Stimulated activated CD4-positive, alpha-beta T cell treated with anti-CD3 and anti-CD28 coated beads, TNF-alpha, amount 100 ng/mL, for 1 hour (primary cell): ENCODE data around the gene S100A7.

Source experiments
- DNase-seq, 3 donors: peaks; one replicate each; pipeline ENCODE4 v3.0.0-alpha.2; 2020; ENCODE audit warnings: low read depth in 3 of 3, low spot score in 1 of 3

S100A7 gene

DNA sequence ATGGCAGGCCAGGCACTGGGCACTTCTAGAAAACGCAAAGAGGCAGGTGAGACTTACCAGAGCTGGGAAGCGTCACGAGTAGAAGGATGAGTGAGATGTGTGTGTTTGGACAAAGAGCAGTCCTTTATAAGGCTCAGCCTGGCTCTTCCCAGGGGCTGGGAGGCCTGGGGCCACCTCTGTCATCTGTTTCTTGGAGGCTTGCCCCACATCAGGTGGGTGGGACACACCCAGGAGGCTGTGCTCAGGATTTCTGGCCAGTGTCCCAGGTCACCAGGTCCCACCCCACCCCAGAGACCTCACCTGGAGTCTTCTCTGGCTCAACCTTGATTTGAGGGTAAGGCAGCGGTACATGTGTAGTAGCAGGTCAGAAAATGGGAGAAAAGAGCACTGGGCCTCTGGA lies at the start of gene S100A7:
TSS of gene S100A7 (minus strand) at position 101 of the 400 bp plus-strand sequence. CDS start 1,638 bp downstream, outside the sequence.
- DNase-seq = no peak

DNA sequence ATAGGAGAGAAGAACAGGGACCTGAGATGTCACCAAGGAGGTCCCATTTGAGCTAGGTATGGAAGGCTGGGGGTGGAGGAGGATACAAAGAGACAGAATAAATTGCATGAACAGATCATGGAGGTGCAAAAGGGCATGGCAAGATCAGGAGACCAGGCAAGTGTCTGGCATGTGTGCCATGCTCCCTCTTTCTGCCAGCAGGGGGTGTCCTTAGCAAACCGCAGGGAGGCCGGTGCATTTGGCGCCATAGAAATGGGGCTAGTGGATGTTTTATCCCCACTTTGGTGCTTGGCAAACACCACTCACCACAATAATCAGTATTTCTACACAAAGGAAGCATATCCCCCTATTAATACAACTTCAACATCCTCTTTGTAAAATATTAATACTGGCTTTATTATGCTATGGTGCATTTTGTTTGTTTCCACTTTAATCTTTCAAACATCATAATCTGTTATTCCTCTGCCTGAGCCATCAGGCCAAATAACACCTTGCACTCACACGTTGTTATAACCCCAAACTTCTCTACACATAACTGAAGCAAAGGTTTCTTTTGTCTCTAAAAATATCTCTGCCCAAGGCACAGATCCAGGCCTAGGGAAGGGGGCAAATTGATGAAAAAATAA lies 49.4 kb upstream of the S100A7 start:
- DNase-seq = peak; percentile 18 to 44 (median 35)

DNA sequence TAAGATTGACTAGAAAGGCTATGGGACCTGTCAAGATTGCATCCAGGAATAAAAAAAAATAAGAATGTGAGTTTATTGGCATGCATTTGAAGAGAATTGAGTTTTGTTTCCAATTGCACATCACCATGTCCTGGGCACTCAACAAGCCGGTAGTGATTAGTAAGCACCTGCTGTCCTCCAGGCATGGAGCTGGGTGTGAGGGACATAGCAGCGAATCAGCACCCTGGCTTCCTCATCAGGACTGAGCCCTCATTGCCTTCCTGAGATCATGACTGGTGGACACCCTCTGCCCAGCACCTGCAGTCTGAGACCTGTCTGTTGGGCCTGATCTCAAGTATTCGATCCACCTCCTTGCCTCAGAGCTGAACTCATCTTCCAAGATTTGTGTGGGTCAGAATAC lies 48.6 kb upstream of the S100A7 start:
- DNase-seq = no peak

DNA sequence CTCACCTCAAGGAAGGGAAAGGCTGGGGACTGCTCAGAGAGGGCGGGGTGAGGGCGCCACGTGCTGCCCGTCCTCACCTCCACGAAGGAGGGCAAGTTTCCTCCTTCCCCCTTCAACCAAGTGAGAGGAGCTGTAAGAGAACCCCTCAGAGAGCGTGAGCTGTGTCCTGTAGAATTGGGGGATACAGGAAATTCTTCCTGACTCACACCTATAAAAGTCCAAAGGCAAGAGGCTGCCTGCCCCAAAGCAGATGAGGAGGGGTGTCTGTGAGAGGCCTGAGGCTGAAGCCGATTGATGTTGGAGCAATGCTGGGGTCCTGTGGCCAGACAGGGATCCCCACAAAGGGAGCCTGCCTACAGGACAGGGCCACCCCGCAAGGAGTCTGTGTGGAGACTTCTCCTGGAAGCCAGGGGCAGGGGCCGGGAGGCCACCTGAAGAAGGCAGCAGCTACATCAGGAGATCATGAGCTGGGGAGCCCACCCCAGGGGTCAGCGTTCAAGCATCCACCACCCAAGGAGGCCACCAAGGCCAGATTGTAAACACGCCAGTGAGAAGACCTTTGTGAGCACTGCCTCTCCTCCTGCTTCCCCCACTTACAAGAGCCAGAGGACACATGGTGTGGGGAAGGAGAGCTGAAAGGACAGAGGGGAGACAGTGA lies 47.6 kb upstream of the S100A7 start:
- no peak for DNase-seq

DNA sequence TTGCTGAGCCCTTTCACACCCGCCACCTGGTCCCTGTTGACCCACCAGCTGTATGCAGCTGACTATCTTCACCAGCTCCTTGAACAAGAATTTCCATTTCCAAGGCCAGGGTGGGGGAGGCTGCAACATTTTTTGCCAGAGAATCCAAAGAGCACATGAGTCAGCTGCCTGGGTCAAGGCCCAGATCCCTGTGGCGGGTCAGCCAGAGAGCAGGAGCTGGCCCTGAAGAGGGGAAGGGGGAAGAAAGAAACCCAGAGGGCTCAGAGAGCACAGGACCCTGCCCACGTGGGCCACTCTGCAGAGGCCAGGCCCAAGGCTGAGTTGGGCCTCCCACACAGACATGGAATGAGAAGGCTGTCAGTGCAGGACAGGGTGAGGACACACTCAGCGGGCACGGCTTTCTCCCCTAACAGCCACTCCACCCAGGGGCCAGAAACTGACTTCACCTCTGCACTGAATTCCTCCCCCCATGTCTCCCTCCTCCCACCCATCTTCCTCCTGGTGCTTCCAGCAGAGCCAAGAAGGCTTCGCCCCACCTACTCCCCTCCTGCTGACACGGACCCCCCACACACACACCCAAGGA lies 46.5 kb upstream of the S100A7 start:
- DNase-seq = no peak

DNA sequence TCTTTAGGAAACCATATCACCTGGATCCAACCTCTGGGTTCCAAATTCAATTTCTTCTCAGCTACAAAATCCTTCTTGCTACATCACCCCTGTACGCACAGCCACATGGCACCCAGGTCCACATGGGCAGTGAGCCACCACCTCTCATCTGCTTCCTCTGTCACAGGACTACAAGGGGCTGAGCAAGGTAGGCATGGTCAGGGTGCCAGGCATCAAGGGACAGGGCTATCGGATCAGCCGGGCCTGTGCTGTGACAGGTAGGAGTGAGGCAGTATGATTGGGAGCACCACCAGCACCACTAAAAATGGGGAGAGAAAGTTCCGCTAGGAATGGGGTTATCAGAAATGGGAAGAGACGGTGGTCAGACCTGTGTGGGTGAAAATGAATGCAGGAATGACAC lies 45.9 kb upstream of the S100A7 start:
- DNase-seq = no peak

DNA sequence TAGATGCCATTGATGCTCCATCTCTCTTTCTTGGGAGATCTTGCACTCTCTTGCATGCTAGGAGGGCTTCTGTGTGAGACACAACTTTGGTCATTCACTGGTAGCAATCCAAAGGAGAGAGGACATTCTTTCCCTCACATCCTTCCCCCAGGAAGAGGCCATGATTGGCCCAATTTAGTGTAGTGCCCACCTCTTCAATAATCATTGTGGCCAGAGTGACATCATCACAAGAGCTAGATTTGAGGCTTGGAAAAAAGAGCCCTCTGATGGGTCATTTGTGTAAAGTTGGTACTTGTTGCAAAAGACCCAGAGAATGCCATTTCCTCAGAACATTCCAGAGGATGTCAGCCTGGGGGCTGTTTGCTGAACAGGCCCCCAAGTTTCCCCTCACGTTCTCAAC lies 45.1 kb upstream of the S100A7 start:
- no peak for DNase-seq

DNA sequence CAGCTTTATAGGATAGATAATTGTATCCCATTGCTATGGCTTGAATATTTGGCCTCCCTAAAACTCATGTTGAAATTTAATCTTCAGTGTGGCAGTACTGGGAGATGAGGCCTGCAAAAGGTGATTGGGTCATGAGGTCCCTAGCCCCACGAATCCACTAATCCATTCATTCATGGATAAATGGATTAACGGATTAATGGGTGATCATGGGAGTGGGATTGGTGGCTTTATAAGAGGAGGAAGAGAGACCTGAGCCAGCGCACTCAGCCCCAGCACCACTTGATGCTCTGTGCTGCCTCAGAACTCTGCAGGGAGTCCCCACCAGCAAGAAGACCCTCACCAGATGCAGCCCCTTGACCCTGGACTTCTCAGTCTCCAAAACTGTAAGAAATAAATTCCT lies 43.3 kb upstream of the S100A7 start:
- no peak for DNase-seq

DNA sequence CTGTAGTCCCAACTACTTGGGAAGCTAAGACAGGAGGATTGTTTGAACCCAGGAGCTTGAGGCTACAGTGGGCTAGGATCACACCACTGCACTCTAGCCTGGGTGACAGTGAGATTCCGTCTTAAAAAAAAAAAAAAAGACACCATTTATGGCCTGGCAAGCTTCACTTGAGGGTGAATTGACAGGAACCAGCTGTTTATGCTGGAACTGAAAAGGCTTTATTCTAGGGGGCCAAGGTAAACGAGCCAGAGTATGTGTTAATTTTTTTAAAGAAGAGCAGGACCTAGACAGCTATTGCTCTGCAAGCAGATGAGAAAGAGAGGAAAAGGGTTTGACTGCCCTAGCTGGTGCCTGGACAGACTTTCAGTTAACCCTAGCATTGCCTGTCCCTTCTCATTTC lies 38.3 kb upstream of the S100A7 start:
- DNase-seq = no peak

DNA sequence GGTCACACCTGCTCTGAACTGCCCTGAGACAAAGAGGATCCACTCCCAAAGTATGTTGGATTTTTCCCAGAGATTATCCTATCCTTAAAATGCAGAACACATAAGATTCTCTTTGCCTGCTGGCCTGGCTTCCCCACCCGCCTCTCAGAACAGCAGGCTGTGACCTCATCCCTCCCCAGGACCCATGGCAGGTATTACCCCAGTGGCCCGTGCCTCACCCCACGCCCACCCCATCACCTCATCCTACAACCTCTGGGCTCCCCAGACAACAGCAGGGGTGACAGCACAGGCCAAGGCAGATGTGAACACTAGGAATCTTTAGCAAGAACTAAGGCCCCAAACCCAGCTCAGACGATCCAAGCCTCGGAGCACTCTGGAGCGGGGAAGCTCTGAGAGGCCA lies 35.1 kb upstream of the S100A7 start:
- DNase-seq = no peak

DNA sequence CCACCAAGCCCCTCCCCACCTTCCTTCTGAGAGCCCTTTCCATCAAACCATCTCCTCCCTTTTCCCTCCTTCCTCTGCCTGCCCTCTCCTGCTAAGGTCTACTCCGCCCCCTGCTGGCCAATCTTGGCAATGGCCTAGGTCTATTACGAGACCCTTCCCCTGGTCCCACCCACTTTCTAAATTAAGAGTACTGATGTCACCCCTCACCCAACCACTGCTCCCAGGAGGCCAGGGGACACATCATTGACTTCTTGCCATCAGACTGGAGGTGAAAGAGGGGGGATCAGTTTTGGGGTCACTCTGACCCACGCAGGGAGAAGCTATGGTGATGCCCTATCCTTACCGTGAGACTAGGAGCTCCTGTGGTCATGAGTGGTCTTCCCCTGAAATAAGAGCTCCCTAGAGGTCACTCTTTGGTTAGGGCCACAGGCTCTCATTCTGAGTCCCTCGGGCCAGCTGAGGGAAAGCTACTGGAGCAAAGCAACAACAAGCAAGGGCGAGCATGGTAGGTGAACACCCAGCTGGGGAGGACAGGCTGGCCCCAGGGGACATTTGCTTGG lies 34.6 kb upstream of the S100A7 start:
- peak; percentile 20 to 73 (median 26) for DNase-seq

DNA sequence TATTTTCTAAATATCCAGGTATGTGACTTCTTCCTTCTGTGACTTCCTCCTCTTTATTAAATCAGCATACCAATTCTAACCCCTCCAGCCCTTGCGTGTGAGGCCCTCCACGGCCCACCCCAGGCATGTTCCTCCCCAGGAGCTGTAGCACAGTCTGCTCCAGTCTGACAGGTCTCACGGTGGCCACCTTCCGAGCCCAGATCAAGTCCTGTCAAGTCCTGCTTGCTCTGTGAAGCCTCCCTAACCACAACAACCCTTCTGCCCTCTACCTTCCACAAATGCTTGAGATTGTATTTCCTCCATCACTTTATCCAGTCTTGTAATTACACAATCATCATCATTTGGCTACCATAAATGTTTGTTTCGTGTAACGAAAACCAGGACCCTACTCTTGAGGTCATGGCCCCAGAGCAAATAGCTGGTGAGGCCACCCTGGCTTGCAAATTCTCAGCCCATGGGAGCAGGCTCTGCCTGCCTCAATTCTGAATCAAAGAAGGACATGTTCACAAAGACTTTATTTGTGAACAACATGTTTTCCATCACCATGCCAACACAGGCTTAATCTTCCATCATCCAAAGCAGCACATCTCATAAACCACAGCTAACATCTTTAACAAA lies 33.0 kb upstream of the S100A7 start:
- no peak for DNase-seq

DNA sequence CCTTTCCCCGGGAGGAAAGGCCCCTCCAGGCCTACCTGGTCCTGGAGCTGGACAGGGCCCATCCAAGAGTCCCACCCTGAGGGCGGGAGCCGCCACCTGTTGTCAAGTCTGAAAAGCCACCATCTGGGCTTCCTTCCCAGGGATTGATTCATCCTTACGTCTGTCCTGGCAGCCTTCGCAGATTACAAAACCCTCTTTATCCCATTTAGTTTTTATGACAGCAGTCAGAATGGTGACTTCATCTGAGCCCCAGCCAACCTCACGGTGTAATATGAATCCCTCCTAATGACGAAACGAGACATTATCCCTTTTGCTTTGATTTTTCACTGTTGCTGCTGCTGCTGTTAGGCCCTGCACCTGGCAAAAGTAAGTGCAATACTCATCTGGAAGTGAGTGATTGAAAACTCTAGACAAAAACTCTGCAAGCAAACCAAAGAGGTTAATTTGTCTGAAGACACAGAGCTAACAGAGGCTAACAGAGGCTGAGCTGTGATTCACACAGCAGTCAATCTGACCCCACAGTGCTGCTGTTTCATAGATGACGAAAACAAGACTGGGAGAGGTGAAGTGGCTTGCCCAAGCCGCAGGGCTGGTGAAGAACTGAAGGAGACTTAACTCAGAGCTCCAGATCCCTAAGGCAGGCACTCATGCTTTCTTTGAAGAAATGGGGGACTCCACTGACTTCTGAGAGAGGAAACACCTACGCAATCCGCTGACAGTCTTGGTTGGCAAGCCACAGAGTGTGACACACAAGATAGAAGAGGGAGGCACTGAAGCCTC lies 30.0 kb upstream of the S100A7 start:
- DNase-seq = no peak

DNA sequence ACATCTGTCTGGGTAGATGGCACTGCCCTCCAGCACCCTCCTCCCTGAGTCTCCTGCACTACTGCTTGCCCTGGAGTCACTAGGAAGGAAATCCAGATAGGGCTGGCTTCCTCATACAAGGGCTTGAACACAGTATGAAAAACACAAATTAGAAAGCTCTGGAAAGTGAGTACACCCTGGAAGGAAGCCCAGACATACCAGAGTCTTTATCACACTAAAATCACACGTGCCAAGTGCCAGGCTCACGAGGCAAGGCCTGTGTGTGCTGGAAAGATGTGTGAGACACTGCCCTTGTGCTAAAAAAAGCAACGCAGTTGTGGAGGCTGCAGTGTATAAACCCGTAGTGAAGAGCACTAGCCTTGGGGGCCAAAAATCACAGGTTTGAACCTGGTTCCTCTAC lies 28.3 kb upstream of the S100A7 start:
- no peak for DNase-seq

DNA sequence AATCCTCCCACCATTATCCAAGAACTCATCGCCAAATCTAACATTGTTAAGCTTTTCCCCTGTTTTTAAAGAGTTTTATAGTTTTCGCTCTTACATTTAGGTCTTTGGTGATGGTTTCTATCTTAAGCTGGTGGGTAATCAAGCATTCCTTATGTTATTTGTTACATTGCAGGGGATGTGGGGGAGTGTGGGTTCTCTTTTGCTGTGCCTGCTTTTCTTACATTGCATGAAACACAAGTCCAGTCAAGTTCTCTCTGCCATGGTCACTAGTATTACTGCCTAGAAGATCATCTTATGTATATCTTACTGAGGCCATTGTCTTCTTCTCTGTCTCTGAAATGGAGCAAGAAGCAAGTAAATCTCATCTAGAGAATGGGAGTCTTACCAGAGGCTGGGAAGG lies 27.3 kb upstream of the S100A7 start:
- no peak for DNase-seq

DNA sequence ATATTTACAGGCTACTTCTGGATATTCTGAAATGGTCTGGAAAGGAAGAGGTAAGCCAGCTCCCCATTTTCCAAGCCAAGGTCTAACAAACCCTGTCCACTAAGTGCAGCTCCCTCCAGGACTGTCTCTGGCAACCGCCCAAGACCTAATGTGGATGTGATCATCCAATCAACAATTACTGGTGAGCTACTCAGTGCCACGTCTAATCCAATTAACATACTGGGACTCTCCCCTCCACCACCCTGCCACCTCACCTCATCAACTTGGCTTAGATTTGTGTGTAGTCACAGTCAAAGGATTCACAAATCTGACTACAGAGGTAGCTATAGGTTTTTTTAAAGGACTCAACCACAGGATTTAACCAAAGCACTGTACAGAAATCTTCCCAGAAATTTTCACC lies 25.4 kb upstream of the S100A7 start:
- DNase-seq = no peak

DNA sequence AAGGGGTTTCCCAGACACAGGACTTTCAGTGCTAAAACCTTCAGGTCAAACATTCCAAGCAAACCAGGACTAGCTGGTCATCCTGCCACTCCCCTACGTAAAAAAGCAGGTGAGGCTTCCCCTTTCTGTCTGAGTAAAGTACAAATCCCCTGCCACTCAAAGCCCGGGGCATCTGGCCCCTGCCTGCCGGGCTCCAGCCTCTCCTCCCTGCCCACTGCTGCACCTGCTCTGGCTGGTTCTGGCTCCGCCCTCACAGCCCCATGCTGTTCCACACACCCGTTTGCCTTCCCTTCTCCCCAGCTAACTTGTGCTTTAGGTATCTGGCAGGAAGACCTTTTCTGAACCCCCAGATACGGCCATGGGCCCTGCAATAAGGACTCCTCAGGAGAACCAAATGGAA lies 23.3 kb upstream of the S100A7 start:
- DNase-seq = no peak

DNA sequence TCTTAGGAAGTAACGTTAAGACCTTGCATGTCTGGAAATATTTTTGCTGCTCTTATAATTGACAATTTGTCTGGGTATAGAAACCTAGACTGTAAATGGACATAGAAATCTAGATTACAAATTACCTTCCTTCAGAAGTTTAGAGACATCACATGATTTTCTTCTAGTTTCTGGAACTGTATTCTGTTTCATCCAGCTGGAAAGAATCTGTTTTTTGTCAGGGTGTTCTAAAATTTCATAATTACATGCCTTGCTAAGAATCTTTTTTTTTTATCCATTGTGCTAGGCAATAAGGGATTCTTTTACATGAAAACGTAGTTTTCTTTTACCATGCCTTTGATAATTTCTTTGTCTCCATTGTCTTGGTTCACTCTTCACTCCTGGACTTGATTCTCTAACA lies 20.7 kb upstream of the S100A7 start:
- DNase-seq = no peak

DNA sequence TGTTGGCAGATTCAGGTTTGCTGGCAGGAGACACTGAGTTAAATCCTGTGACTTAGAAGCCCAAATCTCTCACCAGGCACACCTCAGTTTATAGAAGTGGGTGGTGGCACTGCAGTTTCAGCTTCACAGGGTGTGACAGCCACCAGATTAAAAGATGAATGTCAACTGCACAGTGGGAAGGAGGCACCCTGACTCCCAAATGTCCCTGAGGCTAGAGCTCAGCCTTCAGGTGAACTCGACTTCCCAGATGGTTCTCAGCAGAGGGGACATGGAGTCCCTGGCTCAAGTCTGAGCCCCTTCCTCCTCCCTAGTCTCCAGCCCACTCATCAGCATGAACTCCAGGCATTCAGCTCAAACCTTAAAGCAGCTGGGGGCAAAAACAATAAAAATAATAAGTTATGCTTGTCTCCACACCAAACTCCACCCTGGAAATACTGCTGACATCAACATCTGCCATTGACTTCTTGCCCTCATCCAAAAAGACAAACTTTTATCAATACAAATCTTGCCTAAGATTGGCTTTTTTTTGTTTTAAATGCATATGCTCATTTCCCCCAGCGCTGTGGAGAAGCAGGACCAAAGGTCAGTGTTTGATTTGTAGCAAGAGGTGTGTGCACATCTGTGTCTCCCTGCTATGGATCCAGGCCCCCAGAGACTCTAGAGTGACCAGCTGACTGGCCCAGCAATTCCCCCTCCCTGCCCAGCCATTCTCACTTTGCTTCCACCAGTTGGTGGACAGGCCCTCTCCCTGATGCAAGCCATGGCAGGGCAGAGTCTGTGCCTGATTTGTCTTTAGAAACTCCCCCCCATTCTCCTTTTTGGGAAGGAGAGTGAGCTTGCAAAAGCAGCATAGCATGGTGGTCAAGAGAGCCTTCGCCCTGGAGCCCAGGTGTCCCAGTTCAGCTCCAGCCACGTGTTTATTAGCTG lies 18.5 kb upstream of the S100A7 start:
- DNase-seq = no peak

DNA sequence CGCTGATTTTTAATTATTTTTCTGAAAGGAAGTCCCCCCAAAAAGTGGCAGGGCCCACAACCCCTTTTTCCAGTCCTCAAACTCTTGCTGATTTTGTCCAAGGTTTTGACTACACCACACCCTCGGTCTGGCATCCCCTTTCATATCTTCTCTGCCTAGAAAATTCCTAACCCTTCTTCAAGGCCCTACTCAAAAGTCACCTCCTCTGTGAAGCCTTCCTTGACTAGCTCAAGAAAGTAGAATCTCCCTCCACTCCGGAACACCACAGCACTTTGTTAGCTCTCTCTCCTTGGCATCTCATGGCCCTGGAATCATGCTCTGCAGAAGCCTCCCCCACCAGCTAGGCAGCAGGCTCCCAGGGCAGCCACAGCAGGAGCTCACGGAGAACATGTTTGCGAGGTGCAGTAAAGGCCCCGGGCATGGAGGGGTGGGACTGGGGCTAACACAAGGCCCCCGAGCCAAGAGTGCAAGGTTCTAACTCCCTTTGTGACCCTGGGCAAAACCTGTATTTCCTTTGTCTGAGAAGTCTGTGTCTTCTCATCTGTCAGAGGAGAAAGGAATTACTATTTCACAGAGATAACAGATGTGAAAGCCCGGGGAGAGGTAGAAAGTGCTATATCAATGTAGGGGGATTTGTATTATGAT lies 17.7 kb upstream of the S100A7 start:
- no peak for DNase-seq
